ENCODE results near the gene SPATA32.
"Not testable (repeated sequence)": the region's sequence is repeated elsewhere in the genome, so short reads cannot be mapped to it uniquely, and the experiment has no call there.

Gene SPATA32

DNA sequence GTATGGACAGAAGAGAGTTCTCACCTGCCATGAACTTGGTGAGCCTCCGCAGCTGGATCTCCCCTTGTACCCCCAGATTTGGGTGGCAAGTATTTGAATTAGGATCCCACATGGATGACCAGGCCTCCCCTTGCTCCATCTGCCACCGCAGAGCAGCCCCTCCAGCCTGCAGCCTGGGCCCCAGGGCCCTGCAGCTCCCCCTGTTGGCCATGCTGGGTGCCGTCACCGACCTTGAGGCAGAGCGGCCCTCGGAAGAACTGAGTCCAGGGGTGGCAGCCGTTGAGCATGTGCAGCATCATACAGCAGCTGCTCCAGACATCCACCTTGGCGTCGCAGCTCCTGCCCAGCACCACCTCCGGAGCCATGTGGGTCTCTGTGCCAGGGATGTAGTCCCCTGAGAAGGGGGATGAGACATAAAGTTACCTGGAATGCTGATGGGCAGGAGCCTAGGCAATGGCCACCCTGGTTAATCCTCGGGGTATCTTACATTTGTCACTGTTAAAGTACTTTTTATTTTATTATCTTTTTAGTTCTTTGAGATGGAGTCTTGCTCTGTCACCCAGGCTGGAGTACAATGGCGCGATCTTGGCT is 9.0 kb upstream of the SPATA32 start:
- peak; percentile 71 for DNase-seq

DNA sequence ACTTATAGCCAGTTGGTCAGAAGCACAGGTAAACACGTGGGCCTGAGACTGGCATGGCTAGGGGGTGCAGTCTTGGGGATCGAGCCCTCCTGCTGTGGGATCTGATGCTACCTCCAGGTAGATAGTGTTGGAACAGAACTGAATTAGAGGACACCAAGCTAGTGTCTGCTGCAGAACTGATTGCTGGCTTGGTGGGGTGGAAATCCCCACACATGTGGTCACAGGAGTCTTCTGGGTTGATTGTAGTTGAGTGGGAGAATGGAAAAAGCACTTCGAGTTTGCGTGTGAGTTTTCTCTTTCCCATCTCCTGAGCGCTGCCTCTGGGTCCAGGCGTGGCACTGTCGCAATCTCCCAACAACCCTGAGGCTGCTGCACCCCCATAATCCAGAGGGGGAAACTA is 8.0 kb upstream of the SPATA32 start:
- DNase-seq: no peak

DNA sequence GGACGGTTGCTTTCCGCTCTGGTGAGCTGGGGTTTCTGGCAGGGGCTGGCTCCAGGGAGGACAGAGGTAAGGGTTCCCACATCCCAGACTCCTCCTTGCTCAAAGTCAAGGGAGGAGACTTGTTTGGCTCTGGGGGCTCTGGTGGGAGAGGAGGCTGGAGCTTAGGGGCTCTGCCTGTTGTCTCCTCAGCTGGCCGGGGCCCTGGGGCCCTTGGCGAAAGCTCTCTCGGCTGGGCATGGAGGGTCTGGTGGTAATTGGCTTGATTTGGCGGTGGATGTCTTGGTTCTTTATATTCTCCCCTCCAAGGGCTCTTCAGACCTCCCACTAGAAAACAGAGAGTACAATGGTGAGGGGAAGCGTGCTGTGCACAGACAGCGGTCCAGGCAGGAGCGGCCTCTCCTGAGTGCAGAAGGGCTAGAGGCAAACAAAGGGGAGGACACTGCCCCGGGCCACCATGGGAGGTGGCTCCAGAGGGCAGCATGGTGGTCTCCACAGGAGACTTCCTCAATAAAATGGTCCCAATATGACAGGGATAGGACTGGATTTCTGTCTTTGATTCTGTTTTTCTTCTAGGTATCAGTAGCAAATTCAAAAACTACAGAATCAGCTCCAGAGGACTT is 5.7 kb upstream of the SPATA32 start:
- DNase-seq: no peak

DNA sequence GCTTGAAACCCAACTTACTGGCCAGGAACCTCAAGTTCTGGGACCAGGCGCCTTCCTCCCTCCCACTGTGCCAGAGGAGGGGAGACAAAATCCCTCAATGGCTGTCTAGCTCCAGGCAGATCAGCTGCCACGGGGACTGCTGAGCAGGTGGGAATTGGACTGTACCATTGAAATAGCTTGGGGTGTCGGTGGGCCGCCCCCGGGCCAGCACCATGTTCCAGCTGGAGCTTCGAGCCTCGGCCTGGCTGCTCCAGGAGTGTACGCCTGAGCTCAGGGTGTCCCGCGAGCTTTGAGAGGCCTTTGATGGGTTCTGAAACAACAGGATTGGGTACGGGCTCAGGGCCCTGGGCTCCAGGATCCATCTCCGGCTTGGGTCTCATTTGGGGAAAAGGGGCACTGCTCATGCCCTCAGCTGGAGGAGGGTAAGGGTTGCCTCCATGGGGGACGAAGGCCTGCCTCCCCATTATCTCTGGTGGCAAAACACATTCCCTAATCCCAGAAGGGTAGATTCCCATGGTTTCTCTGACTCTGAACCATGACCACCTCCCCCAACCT is 4.6 kb upstream of the SPATA32 start:
- DNase-seq: no peak

DNA sequence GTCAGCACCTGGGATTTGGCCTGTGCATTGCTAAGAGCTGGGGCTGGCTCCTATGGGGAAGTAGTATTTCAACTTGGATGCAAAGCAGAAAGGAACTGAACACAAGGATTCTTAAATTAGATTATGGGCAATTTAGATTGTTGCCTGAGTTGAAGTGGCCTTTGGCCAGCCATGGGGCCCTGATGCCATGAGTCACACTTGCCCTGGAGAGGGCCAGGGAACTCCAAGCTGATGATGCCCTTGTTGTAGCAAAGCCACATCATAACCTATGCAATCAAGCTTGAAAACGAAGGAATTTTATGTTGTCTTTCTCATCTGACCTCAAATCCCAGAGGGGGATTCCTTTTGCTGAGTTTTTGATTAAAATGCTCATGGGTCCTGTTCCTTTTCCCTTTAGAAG is 3.9 kb upstream of the SPATA32 start:
- DNase-seq: no peak

DNA sequence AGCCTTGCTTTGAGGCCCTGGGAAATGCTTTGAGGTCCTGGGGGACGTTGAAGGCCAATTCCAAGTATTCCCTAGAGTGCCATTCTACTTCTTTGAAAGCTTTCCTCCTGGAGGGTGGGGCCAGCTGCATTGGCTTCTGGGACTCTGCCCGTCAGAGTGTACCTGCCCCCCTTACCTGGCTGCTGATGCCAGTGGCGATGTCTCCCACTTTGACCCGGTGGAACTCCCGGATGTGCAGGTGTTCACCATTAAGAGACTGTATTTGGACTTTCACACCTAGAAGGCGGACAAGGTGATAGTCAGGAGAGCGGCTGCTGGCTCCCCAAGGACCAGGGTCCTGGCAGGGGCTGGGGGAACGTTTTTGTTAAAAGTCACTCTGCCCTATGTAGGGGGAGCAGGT is 3.1 kb upstream of the SPATA32 start:
- no peak for DNase-seq

DNA sequence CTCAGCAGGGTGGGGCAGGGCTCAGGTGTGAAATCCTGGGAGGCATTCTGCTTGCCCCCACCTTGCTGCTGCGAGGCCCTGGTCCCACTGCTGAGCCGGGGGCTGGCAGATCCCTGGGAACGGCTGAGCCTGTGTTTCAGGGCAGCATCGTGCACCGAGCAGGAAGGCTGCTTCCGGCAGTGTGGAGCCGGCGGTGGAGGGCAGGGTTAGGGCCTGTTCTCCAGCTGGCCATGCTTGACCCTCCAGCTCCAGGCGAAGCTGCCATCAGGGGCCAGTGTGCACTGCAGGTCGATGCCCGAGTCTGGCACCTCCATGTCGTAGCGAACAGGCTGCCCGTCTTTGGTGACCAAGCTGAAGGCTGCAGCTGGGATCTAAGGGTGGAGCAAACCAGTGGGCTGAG is 2.5 kb upstream of the SPATA32 start:
- DNase-seq: no peak

DNA sequence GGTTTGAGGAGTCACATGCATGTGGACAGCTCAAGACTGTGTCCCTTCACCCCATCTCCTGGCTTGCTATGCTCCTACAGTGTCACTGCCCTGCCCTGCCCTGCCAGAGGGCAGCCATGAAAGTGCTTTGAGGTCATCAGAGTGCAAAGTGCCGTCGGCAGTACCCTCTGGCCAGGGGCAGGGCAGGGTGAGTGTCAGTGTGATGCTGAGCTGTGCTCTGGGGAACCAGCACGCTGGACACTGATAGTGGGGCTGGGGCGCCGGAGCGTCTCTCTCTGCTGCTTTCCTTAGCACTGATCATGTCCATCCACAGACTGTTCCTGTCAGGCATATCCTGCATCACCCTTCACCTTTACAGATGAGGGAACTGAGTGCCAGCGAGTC is 1.6 kb upstream of the SPATA32 start:
- DNase-seq: no peak

DNA sequence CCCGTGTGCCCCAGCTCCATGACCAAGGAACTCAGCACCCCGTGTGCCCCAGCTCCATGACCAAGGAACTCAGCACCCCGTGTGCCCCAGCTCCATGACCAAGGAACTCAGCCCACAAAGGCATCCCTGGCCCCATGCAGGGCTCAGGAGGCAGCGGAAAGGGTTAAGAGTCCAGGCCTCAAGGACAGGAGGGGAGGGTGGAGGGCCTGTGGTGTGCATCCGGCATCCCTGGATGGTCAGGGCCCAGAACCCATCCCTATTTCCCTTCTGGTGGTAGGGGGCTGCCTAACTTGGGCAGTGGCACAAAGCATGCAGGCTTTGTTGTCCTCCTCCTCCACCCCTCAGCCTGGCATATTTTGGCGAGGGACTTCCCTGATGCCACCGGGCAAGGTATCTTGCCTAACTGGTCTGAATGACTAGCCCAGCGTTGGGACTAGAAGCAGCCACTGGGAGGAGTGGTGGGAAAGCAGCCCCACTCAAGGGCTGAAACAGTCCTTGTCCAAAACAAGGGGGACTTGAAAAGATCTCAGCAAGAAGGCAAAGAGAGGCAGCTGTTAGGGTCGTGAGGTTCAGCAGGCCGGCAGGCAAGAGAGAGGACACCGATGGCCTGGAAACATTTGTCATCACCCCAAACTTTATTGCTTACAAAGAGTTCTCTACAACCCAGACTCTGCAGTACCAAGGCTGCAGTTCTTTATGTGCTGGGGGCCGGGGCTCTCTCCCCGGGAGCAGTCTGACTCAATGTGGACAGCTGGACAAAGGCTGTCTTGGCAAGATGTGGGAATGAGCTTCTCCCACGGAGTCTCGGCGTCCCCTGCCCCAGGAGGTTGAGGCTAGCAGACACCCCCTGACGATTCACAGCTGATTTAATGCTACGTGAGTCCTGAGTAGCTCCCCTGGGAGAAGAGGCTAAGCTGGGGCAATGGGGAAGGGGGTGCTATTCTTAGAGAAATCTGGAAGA is 902 bp upstream of the SPATA32 start:
- DNase-seq: no peak

DNA sequence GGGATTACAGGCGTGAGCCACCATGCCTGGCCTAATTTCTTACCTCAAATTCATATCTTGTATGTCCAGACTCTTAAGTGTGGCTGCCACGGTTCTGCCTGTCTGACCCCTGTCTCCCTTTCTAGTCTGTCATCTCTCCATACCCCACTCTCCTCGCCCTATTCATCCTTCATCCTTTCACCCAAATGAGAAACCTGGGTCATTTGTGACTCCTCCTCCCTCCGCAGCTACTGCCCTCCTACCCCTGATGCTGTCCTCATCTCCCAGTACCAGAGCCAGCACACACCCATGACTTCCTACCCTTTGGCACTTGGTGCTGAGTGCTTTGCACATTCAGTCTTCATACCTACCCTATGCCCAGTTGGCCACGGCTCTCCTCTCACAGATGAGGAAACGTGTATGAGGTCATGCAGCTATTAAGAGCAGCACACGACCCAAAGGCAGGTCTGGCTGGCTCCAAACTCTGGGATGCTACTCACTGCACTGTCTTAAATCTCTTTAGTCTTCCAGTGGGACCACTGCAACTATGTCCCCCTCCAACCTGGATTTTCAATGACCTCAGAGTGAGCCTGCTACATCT is 1.6 kb downstream of the SPATA32 start:
- no peak for DNase-seq

DNA sequence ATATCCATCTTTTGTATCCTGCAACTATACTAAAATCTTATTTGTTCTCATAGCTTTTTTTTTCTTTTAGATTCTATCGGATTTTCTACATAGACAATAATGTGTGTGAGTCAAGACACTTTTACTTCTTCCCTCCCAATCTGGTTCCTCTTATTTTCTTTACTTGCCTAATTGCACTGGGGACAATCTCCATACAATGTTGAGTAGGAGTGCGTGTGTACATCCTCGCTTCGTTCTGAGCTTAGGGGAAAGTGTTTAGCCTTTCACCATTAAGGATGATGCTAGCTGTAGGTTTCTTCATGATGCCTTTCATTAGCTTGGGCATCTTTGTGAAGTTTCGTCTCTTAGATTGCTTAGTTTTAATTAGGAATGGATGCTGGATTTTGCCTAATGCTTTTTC is 2.9 kb downstream of the SPATA32 start:
- no peak for DNase-seq

DNA sequence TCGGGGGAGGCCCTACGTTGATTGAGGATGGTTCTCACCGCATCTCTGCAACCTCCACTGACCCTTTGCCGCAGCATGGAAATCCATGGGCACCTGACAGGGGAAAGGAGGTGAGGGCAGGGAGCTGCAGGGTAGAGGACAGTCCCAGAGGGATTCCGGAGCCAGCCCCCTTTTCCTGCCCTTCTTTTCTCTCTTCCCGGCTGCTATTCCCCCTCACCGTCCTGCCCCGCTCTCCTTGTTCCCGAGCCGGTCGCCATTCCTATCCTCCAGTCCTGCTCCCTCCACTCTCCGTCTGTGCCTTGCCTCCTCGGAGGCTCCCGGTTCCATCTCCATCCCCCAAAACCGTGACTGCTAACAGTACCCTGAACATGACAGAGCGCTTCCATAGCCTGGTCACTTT is 4.8 kb downstream of the SPATA32 start:
- no peak for DNase-seq

DNA sequence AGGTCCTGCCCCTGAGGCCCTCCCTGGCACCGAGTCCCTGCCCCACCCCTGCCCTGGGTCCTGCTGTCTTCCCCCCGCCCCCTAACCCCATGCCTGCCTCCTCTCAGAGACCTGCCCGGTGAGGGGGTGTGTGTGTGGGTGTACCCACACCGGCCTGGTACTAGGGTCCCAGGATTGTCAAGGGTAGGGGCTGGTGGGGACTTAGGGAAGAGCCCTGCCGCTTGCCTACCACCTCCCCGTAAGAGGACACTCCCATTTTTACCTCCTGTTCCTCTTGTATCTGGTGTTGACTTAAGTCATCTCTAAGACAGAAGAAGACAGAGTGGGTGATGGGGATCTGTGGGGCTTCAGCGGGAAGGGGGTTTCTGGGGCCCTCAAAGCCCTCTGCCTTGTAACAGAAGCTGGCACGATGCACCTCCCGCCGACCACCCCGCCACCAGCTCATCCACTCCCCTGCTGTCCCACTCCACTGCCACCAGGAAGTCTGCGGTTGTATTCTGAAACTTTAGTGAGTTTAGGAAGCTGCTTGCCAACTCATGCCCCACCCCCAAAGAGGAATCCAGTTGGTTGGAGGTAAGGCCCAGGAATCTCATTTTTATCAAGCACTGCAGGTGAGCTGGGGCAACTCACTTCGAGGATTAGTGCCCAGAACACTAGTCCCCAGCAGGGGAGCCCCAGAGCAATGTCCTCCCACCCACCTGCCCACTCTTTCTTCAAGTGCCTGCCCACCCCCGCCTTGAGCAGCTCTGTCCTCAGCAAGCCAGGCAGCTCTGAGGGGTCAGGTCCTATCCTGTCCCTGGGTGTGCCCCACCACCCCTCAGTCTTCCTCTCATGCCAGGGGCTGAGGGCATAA is 5.6 kb downstream of the SPATA32 start:
- no peak for DNase-seq

DNA sequence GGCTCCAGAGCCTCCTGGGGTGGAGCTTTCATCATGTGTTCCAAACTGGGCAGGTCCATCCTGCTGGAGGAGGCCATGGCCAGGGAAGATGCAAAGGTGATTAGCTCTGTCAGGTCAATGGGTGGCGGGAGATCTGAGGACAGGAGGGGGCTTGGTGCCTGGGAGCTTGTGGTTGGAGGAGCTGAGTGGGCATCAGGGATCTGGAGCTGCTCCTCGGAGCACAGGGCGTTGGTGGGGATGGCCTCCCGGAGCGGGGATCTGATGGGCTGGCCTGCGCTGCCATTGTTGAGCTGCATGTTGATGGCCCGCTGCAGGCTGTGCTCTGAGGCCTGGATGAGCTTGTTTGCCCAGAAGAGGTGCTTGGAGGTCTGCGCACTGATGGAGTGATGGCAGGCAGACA is 6.5 kb downstream of the SPATA32 start:
- DNase-seq: no peak

DNA sequence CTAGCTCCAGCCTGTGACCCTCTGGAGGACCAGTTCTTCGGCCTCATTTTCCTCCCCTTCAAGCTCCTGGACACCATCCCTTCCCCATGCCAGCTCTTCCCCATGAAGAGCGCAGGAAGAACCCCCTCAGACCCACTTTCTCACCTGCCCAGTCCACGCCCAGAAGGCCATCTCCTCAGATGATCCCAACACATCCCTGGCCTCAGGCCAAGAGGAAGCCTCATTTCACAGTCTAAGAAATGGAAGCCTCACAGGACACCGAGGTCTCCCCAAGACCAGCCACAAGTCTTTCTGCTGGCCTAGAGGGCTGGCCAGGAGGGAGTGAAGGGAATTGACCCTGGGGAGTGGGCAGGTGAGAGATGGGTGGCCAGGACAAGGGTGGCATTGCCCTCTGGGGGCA is 8.0 kb downstream of the SPATA32 start:
- DNase-seq: no peak

DNA sequence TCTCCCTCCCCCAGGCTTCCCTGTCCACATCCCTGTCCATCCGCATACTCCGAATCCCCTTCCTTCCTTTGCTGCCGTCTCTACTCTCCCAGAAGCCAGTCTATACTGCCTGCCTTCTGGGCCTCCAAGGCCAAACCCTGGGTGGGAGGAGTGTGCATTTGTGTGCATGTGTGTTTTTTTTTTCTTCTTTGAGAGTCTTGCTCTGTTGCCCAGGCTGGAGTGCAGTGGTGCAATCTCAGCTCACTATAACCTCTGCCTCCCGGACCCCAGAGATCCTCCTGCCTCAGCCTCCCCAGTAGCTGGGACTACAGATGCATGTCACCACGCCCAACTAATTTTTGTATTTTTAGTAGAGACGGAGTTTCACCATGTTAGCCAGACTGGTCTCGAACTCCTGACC is 8.7 kb downstream of the SPATA32 start:
- not testable (repeated sequence) for DNase-seq

DNA sequence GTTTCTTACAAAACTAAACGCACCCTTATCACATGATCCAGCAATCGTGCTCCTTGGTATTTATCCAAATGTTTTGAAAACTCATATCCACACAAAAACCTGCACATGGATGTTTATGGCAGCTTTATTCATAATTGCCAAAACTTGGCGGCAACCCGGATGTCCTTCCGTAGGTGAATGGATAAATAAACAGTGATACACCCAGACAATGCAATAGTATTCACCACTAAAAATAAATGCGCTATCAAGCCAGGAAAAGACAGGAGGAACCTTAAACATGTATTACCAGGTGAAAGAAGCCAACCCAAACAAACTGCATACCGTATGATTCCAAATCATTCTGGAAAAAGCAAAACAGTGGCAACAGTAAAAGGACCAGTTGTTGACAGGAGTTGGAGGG is 10.0 kb downstream of the SPATA32 start:
- no peak for DNase-seq

DNA sequence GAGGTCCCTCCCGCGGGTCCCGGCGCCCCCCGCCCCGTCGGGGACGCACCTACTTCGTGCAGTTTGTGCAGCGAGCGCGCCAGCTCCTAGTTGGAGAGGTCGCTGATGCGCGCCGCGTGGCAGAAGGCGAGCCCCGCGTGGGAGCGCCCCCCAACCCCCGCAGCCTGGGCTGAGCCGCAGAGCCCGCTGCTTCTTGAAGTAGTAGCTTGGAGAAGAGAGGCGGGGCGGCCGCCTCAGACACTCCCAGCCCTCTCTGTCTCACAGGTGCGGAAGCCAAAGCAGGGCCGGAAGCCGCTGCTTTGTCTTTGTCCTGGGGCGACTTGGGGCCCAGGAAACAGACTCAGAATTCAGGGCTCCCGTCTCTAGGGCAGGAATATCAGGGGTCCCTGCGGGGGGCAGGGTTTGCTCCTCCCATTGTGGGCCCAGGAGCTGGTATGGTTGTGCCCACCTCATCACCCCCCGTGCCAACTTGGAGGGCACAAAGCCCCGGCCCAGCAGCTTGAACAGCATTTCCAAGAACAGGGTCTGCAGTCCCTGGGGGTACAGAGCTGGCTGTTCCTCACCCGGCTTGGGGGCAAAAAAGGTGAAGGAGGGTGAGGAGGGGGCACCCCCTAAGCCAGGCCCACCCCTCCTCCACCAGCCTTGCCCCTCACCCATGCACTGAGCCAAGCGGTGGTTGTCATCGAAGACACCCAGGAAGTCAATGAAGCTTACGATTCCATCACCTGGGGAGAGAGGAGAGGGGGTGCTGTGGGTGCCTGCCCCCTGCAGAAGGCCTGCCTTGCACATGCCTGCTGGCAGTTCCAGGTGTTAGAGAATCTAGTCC is 13.5 kb downstream of the SPATA32 start:
- DNase-seq: peak; percentile 91

DNA sequence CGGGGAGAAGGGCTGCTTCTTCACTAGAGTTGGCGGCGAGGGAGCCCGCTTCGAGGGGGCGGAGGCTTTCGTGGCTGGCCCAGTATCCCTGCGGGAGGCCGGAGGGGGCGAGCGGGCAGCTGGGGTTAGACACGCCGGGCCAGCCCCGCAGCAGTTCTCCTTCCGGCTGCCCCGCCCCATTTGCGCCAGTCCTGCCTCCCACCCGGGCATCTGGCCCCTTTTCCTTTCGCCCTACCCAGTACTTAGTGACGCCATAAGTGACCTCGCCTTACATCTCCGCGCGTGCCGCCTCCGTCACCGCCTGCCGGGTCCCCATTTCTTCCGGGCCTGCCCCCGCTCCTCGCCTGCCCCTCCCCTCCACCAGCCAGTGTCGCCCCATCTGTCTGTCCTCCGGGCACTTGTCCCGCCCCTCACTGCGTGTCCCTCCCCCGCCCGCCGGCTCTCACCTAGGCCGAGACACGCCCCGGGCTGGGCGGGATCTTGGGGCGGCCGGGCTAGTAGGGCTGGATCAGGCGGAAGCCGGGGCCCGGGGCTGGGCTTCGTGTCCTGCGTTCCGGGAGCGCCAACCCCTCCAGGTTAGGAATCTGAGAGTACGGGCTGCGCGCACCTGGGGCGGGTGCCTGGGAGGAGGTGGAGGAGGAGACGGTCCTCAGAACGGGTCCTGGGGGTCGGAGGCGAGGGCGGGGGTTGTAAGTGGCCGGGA is 14.3 kb downstream of the SPATA32 start:
- DNase-seq: peak; percentile 99

DNA sequence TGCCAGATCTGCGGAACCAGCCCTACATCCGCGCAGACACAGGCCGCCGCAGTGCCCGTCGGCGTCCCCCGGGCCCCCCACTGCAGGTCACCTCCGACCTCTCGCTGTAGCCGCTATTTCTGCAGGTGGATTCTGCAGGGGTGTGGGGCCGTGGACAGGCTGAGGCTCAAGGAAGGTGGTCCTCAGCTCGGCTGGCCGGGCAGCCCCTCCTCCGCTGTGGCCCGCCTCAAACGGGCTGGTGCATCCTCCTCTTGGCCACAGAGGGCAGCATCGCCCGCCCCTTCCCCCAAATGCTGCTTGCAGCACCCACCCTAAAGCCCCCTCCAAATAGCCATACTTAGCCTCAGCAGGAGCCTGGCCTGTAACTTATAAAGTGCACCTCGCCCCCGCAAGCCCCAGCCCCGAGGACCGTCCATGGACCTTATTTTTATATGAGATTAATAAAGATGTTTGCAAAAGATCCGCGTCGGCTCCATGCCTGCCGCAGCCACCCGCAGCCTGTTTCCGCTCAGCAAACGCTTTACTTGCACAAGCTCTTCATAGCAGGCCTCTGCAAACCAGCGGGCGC is 14.9 kb downstream of the SPATA32 start:
- DNase-seq: peak; percentile 73
